GM12874 (cell line): Measurements from ENCODE around the gene DOCK6.

ENCODE experiments used
- CTCF ChIP-seq: IDR thresholded peaks from 2 replicates; pipeline ENCODE4 v1.5.1; 2011; ENCODE audit warnings: low read depth, mild to moderate bottlenecking, control low read depth, low read length, moderate library complexity; ENCODE audit not compliant: insufficient read depth

The DOCK6 gene

GRCh38 chr19:11261431-11261970 lies 823 bp downstream of the DOCK6 start:
- no peak for TF ChIP-seq CTCF

DNA sequence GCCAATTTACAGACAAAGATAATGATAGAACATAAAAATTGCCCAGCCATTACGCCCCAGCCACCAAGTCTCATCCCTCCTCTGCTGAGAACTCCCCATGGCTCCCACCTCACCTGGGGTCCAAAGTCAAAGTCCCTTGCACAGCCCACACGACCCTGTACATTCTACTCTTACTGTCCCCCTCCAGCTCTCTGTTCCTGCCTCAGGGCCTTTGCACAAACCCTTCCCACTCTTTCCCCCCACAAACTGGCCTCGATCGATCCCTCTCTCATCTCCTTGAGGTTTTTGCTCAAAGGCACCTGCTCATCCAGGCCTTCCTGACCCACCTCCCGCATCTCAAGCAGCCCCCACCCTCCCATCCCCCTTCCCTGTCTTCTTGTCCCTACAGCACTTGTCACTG lies 1.3 kb downstream of the DOCK6 start:
- TF ChIP-seq CTCF = no peak

DNA sequence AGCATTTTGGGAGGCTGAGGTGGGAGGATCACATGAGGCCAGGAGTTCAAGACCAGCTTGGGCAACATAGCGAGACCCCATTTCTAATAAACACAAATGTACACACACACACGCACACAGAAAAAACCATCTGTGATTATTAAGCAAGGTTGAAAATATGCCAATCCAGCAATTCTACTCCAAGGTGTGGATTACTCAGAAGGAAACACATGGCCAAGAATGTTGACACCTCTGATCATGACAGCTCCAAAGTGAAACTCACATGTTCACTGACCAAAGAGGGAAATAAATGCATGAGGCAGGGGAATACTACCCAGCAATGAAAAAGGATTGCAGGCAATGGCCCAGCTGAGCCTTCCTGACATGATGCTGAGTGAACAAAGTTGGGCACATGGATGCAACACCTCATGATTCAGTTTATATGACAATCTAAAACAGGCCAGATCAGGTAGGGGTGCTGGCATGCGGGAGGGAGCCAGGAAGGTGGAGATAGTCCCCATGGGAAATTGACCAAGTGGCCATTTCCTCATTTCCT lies 4.4 kb downstream of the DOCK6 start:
- no peak for TF ChIP-seq CTCF

GRCh38 chr19:11256189-11256588 lies 6.1 kb downstream of the DOCK6 start:
- TF ChIP-seq CTCF = no peak

GRCh38 chr19:11254666-11255065 lies 7.7 kb downstream of the DOCK6 start:
- TF ChIP-seq CTCF = peak; percentile 35; the same call in 1 of the 2 replicates

DNA sequence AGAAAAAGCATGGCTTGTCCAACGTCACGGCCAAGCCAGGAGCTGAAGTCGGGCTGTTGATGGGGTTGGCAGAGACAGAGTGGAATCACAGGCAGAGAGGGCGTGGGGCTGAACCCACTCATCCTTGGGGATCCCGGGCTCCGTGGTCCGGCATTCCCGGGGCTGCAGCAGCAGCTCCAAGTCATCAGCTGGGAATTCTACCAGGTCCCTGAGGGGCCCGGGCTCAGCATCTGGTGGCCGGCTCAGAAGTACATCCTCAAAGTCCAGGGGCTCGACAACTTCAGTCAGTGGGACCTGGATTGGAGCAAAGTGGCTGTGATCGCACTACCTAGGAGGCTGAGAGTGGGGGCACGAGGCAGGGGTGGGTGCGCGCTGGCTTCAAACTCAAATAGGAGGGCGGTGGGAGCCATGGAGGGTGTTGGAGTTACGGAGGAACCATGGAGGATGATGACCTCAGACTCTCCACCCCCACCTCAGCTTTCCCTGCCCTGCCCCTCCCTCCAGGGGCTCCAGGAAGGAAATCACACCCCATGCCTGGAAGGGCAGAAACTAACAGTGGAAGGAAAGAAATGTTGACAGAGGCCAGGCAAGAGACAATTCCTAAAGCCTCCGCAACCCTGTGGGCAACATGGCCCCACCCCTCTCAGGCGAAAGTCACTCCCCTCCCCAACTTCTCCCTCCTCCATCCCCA lies 9.5 kb downstream of the DOCK6 start:
- TF ChIP-seq CTCF = no peak

DNA sequence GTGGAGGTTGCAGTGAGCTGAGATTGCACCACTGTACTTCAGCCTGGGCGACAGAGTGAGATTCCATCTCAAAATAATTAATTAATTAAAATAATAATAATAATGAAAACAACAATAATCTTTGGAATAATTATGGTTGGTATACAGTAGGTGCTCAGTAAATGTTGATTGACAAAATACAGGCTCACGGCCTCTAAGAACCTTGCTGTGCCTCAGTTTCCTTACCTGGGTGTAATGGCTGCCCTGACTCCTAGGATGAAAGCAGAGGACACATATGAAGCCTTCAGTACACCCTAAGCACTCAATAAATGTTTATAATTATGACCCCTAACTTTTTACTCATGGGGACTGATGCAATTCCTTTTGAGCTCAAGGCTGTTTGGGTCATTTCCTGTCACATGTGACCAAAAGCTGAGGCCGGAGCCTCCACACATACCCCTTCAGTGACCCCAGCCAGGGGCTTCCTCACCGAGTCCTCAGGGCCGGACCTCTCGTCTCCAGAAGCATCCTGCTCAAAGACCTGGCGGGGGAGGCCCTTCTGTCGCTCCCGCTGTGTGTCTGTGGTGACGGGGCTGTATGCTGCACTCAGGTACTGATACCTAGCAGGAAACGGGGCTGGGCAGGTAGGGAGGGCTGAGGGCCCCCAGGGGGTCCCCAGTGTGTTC lies 10.5 kb downstream of the DOCK6 start:
- TF ChIP-seq CTCF = no peak
